GM06990 (cell line): ENCODE measurements around the gene FRMPD2.
"Not testable (repeated sequence)": the region's sequence is repeated elsewhere in the genome, so short reads cannot be mapped to it uniquely, and the experiment has no call there.

Experiments used
- DNase-seq: peaks from one replicate; pipeline ENCODE4 v3.0.0-alpha.2; 2011; ENCODE audit not compliant: insufficient read length; ENCODE audit errors: extremely low read depth
- H3K27me3 ChIP-seq: replicated peaks from 2 replicates; pipeline ENCODE4 v1.6.0; 2011; ENCODE audit warnings: low read length; ENCODE audit not compliant: control insufficient read depth, insufficient read depth
- H3K36me3 ChIP-seq: 2 replicates; pipeline ENCODE4 v1.5.1; 2011; ENCODE audit warnings: low read length; ENCODE audit not compliant: control insufficient read depth, insufficient read depth
- H3K4me3 ChIP-seq: replicated peaks from 2 replicates; pipeline ENCODE4 v1.5.1; 2011; ENCODE audit warnings: low read depth, mild to moderate bottlenecking, control low read depth, low read length
- TF ChIP-seq, protein P1 (sequence below): IDR thresholded peaks from 2 replicates; pipeline ENCODE4 v1.5.1; 2011; ENCODE audit warnings: low read length, control low read depth, mild to moderate bottlenecking, inconsistent platforms; ENCODE audit not compliant: insufficient read depth, poor library complexity, severe bottlenecking

Gene FRMPD2

DNA sequence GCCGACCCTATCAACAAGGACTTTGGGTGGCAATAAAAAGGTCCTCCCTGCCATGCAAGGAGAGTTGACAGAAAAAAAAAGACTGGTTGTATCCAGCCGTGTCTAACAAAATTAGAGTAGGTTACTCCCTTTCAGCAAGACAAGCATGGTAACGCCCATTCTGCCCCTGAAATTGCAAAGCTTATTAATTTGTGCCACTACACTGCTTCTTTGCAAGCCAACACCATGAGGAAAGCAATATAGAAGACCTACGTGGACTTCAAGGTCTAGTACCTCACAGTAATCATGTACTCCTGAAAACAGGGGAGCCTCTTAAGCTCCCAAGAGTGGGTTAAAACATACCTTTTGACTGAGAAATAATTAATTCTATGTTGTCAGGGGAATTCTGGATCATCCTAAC lies 90.3 kb downstream of the FRMPD2 start:
- H3K27me3 ChIP-seq, result no peaks in the 10 kb centered on the region; the same call in none of the 2 replicates
- TF ChIP-seq, protein P1, sequence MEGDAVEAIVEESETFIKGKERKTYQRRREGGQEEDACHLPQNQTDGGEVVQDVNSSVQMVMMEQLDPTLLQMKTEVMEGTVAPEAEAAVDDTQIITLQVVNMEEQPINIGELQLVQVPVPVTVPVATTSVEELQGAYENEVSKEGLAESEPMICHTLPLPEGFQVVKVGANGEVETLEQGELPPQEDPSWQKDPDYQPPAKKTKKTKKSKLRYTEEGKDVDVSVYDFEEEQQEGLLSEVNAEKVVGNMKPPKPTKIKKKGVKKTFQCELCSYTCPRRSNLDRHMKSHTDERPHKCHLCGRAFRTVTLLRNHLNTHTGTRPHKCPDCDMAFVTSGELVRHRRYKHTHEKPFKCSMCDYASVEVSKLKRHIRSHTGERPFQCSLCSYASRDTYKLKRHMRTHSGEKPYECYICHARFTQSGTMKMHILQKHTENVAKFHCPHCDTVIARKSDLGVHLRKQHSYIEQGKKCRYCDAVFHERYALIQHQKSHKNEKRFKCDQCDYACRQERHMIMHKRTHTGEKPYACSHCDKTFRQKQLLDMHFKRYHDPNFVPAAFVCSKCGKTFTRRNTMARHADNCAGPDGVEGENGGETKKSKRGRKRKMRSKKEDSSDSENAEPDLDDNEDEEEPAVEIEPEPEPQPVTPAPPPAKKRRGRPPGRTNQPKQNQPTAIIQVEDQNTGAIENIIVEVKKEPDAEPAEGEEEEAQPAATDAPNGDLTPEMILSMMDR, result no peak
- no peaks in the 10 kb centered on the region for H3K36me3 ChIP-seq
- no peak overlapping the region for H3K4me3 ChIP-seq
- no peak for DNase-seq

DNA sequence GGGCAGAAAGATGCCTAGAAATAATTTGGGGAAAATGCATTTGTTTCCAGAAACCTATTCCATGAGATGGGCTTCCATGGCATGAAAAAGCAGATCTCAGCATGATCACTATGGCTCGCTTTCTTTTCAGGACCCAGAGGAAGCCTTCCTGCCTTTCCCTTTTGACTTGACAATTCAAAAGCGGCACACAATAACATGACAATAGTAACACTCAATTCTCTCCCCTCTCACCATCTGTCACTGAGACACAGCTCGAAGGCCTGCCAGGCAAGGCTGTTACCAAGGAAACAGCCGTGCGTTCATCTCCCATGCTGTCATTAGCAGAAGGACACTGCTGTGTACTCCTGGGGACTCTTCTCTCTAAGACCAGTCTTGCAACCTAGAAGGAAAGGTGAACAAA lies 101.8 kb downstream of the FRMPD2 start:
- not testable (repeated sequence) for DNase-seq, H3K36me3 ChIP-seq, H3K27me3 ChIP-seq, H3K4me3 ChIP-seq

DNA sequence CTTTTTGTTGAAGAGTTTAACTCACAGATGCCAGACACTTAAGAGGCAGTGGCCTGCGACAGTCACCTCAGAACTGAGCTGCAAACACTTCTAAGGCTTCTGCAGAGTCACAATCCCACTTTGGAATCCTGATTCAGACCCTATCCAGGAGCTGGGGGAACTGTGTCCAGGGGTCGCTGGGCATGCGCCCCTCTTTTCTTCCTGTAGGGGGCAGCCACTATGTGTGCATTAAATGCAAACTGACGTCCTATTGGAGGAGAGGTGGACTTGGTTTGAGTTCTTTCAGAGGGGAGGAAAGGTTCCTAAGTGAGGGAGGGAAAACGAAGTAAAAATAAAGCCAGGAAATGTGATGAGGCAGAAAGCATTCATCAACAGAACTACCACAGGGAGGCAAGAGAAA lies 113.8 kb downstream of the FRMPD2 start:
- DNase-seq, H3K27me3 ChIP-seq, H3K36me3 ChIP-seq, H3K4me3 ChIP-seq: not testable (repeated sequence)

DNA sequence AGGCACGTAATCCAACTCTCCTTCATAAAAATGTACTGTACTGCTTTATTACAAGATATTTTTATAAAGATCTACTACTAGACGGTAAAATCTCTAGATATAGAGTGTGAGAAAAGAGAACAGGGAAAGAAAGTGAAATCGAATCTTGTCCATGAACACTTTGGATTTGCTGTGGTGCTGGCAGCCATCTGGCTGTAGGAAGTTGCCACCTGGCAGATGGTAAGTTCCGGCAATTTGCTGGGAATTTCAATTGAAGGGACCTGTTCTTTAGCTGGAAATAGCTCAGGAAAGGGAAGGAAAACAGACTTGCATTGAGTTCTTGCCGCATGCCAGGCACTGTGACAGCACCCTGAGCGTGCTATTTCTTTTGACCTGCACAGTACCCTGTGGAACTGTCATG lies 114.3 kb downstream of the FRMPD2 start:
- not testable (repeated sequence) for H3K4me3 ChIP-seq, DNase-seq, H3K27me3 ChIP-seq, H3K36me3 ChIP-seq

DNA sequence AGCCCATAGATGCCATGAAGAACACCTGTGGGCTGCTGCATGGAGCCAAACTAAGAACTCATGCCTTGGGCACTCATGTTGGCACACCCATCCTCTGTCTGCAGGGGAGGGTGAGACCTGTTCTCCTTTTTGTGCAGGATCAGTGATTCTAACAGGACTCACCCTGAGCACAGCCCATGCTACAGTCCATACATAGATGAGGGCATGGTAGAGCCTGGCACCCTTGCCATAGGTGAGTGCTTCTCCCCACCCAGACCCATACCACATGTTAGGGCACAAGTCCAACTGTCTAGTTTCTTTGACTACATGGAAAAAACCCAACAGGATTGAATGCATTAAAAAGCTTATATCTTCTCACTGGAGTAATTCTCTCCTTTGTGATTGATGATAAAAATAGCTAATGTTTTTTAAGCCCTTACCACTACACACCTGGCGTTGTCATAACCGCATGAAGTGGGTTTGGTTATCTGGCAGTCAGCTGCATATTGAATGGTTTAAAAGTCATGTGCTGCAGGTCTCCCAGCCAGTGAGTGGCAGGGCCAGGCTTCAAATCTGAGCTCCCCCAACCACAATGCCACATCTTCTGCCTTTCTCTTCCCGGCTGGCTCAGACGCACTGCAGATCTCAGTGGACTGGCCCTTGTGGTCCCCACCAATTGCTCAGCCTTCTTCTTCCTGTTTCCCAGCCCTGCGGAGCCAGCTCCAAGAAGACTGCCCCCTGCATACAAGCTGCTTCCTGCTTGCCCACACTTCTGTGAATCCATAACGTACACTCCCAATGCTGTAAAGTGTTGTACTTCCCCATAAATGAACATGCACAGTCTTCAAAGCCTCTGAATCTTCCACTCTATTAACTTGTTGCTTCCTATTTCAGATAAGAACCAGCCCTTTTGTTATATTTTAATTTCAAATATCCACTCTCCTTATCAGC lies 120.0 kb downstream of the FRMPD2 start:
- not testable (repeated sequence) for DNase-seq, H3K36me3 ChIP-seq, H3K27me3 ChIP-seq, H3K4me3 ChIP-seq

DNA sequence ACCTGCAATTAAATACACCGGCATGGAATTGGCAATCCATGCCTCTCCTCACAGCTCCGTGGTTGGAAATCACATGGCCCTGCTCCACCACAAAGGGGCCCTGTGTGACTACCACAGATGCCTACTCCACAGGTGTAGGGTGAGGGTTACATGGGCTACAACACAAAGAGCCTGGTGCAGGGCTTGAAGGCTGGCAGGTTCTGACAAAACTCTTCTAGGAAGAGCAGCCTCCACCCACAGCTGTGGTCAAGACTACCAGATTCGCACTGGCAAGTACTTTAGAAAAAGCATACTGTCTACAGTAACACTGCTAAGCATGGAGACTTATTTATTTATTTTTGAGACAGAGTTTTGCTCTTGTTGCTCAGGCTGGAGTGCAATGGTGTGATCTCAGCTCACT lies 126.9 kb downstream of the FRMPD2 start:
- not testable (repeated sequence) for H3K27me3 ChIP-seq, H3K36me3 ChIP-seq, DNase-seq, H3K4me3 ChIP-seq

DNA sequence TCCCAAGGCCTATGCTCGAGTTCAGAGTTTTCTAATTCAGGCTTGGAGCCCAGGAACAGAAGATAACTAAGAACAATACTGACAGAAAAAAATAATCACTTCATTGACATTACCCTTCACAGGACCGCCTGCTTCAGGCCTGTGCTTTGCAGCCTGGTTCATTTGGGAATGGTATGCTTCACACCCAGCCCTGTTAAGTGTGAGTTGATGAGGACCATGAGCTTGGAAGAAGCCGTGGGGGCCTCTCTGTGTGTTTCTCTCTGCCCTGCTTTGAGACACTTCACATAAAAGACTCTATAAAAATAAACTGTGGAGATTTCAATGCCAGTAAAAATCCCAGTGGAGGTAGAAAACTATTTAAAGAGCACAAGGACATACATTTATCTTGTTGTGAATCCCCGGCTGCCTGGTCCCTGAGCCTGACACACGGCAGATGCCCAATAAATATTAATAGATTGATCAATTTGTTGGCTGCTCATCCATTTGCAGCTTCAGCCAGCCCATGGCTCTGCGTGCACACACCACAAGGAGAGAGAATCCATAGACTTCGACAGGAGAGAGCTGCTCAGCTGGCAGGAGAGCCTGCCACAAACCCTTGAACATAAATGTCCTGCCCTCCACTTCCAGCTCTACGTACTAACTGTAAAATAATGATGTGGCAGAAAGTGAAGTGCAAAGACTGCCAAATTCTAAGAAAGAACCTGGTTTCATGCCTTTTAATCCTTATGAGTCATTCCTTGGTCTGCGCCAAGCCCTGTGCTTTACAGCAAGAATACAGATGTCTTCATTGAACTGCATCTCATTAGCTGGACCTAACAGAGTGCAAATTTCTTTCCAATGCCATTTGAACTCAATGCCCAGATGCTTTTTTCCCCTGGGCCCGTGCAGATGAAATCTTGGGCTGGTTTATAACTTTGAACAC lies 130.5 kb downstream of the FRMPD2 start:
- not testable (repeated sequence) for DNase-seq, H3K36me3 ChIP-seq, H3K27me3 ChIP-seq, H3K4me3 ChIP-seq

DNA sequence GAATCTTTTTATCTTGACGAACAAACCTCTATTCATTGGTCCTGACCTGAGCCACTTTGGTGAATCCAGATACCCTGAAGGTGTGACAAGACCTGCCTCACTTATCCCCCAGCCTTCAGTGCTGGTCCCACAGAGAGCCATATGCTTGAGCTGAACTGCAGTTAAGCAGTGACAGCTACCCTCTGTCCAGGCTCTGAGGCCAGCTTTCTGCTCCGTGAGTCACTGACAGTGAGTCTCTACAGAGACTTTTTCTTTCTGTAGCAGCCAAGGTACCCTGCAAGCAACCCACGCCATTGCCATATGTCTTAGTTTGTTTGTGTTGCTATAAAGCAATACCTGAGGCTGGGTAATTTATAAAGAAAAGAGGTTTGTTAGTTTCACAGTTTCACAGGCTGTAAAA lies 133.5 kb downstream of the FRMPD2 start:
- H3K4me3 ChIP-seq, H3K36me3 ChIP-seq, H3K27me3 ChIP-seq, DNase-seq: not testable (repeated sequence)

DNA sequence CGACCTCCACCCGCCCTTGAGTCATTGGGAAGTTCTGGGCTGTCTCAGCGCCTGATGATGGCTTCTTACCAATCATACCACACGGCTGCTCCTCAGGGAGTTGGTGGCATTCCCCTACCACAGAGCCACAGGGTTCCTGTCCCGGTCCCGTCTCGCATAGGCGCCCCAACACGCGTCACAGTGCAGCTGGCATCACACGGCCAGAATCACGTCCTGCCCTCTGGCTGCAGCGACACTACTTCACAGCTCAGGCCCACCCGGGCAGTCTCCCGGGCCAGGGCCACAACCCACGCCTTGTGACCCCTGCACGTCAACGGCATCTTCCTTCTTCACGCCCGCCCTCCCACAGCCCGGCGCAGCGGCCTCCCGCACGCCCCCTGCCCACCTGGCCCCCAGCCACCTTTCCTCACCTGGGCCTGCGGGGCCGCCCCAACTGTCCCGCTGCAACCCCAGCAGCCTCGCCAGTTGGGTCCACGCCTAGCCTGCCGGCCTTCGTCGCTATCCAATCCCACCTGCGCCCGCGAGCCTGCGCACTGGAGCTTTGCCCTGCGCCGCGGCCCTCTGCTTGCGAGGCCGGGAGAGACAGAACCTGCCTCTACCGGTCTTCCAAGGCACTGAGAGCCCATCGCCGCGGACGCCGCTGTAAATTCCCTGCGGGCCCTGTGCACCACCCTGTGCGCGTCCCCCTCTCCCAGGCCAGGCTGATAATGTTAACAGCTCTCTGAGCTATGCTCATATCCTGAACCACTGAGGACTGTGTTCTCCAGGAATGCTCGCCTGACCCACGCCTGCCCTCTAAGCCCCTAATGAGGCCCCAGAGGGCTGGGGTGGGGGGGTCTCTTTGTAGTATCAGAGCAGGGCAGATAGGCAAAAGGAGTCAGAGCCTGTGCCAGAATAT lies 134.3 kb downstream of the FRMPD2 start:
- H3K4me3 ChIP-seq, H3K36me3 ChIP-seq, DNase-seq, H3K27me3 ChIP-seq: not testable (repeated sequence)

DNA sequence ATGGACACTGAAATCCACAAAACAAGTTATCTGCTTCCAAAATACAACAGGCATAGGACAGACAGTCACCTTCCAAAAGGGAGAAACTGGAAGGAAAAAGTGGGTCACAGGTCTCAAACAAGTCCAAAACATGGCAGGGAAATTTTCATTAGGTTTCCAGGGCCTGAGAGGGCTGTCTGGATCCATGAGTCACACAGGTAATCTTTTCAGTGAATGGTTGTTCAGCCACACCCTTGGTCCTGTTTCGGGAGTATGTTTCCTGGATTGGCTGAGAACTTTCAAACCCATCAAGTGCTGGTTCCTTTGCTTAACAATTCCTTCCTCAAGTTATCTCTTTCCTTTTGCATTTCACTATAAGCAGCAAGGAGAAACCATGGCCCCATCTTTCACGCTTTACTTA lies 145.5 kb downstream of the FRMPD2 start:
- H3K36me3 ChIP-seq, H3K4me3 ChIP-seq, H3K27me3 ChIP-seq, DNase-seq: not testable (repeated sequence)

DNA sequence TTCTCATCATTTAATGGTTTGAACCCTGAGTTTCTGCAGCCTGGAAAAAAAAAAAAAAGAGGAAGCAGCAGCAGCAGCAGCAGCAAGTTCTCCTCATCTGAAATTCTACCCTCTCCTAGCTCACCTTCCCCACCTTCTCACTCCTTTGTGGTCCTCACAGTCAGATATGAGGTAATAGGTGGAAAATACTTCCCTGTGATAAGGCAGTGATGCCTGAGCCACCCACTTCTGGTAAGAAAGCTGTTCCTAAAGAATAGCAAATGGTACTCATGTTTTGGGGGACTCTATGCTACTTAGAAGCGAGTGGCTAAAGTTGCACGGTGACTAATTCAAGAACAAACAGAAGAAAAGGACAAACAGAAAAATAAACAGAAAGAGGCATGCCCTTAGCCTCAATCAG lies 148.2 kb downstream of the FRMPD2 start:
- not testable (repeated sequence) for DNase-seq, H3K4me3 ChIP-seq, H3K36me3 ChIP-seq, H3K27me3 ChIP-seq

DNA sequence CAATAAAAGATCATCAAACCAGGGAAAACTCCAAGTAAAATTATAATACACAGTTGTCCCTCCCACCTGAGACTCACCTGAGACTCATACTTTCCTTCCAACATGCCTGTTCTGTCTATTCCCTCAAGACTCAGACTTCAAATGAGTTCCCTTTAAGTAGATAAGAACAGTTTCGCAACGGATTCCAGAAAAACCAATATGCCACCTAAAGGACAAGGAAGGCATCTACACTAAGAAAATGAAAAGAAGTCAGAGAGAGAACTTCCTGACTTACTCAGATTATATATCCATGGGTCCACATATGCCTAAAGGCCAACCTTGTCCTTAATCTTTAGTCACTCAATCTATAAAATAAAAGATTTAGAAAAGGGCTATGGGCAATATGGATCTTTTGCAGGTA lies 148.9 kb downstream of the FRMPD2 start:
- not testable (repeated sequence) for H3K27me3 ChIP-seq, H3K36me3 ChIP-seq, H3K4me3 ChIP-seq, DNase-seq
